GM12891 (cell line): Measurements from ENCODE around the gene IPO4.

Source experiments
- PAX5 ChIP-seq: IDR thresholded peaks from 2 replicates; pipeline ENCODE4 v1.6.1; 2011; ENCODE audit warnings: low read length, moderate library complexity, mild to moderate bottlenecking; ENCODE audit not compliant: insufficient read depth, severe bottlenecking
- POLR2A ChIP-seq: IDR thresholded peaks from 2 replicates; pipeline ENCODE4 v1.6.1; 2011; ENCODE audit warnings: low read depth, low read length, control low read depth
- POLR2AphosphoS5 ChIP-seq: IDR thresholded peaks from 2 replicates; pipeline ENCODE4 v1.6.1; 2011; ENCODE audit warnings: low read depth, low read length, control low read depth

DNA sequence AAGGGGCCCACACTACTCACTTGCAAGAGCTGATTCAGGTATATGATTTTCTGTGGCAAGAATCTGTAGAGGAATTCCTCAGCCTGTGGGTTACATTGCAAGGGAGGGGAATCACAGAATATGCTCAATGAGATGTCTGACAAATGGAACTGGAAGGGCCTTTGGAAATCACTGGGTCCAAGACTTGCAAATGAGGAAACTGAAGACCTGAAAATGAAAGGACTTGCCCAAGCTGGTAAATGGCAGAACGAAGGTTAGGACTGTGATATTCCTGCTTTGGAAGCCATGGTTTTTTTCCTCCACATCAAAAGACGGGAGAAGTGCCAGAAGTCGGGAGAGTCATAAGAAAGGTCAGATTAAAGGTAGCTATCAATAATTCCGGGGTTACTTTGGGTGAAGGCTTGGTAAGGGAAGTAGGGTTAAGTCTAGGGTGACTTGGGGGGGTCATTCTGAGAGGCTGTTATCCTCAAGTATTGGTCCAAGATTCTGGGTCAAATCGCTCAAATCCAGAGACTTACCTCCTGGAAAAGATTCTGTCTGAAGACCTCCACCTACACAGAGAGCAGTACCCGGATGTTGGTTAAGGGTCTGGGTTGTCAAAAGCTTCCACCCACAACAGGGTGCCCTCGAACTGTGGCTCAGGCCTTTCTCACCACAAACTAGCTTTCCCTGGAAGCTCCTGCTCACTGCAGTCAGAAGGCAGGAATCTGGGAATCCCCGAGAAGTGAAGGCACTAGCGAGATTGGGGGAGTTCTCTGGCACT is 42.7 kb downstream of the IPO4 start:
- TF ChIP-seq PAX5 (no peak), POLR2A (no peak), POLR2AphosphoS5 (no peak)
